SU-DHL-6 (cell line): ENCODE data around the gene CSF2RB.
"Not testable (repeated sequence)": the region's sequence is repeated elsewhere in the genome, so short reads cannot be mapped to it uniquely, and the experiment has no call there.

Experiments used
- H2AFZ ChIP-seq: fragments of 200-600 bp; sonication (generic); 2 replicates; pipeline ENCODE4 v1.6.1; 2014; ENCODE audit warnings: low read depth, mild to moderate bottlenecking, moderate library complexity, mixed read lengths, antibody characterized with exemption, low read length; ENCODE audit not compliant: severe bottlenecking
- H3F3A ChIP-seq: fragments of 200-600 bp; shearing (Covaris generic); 2 replicates; pipeline ENCODE4 v1.6.0; 2016; ENCODE audit warnings: antibody characterized with exemption, mild to moderate bottlenecking; ENCODE audit not compliant: insufficient read depth
- H3K27ac ChIP-seq: fragments of 200-600 bp; sonication (generic); 2 replicates; pipeline ENCODE4 v1.5.1; 2016; ENCODE audit warnings: low read depth, mild to moderate bottlenecking, low read length, moderate library complexity, mixed read lengths
- H3K27me3 ChIP-seq: fragments of 200-600 bp; sonication (generic), shearing (Covaris generic); 2 replicates; pipeline ENCODE4 v1.6.0; 2014; ENCODE audit warnings: mild to moderate bottlenecking, low read length
- H3K36me3 ChIP-seq: fragments of 200-600 bp; sonication (generic); 2 replicates; pipeline ENCODE4 v1.6.1; 2014; ENCODE audit warnings: mild to moderate bottlenecking, low read length, mixed read lengths
- H3K4me2 ChIP-seq: fragments of 300-600, 200-600 bp; shearing (Covaris generic), sonication (generic); 2 replicates; pipeline ENCODE4 v1.6.0; 2014; ENCODE audit warnings: low read length, low read depth, mild to moderate bottlenecking; ENCODE audit not compliant: poor library complexity, severe bottlenecking
- H3K4me3 ChIP-seq: fragments of 200-600 bp; sonication (generic); 2 replicates; pipeline ENCODE4 v1.5.1; 2014; ENCODE audit warnings: antibody characterized with exemption, low read length, mild to moderate bottlenecking, mixed read lengths; ENCODE audit not compliant: insufficient read depth, poor library complexity, severe bottlenecking
- H3K79me2 ChIP-seq: fragments of 200-600 bp; sonication (generic); 2 replicates; pipeline ENCODE4 v1.6.1; 2014; ENCODE audit warnings: mild to moderate bottlenecking, low read length, moderate library complexity; ENCODE audit not compliant: insufficient read depth
- H3K9ac ChIP-seq: fragments of 200-600 bp; sonication (generic); 2 replicates; pipeline ENCODE4 v1.7.0; 2014; ENCODE audit warnings: mild to moderate bottlenecking, low read length
- H3K9me2 ChIP-seq: fragments of 200-600 bp; sonication (generic); replicated peaks from 2 replicates; pipeline ENCODE4 v1.6.1; 2014; ENCODE audit warnings: low read length; ENCODE audit not compliant: insufficient read depth
- H3K9me3 ChIP-seq: fragments of 200-600 bp; sonication (generic); 2 replicates; pipeline ENCODE4 v1.6.1; 2014; ENCODE audit warnings: low read length, mixed read lengths; ENCODE audit not compliant: insufficient read depth
- H4K20me1 ChIP-seq: fragments of 200-600 bp; sonication (generic); 2 replicates; pipeline ENCODE4 v1.6.1; 2014; ENCODE audit warnings: low read depth, mild to moderate bottlenecking, antibody characterized with exemption, low read length, moderate library complexity, mixed read lengths
- CTCF ChIP-seq: fragments of 200-600 bp; sonication (generic); IDR thresholded peaks from one replicate; pipeline ENCODE4 v1.5.1; 2017; ENCODE audit warnings: antibody characterized with exemption, mild to moderate bottlenecking, low read length, moderate library complexity; ENCODE audit not compliant: insufficient read depth, poor library complexity, severe bottlenecking
- EZH2phosphoT487 ChIP-seq: fragments of 200-600 bp; sonication (generic), shearing (Covaris generic); conservative IDR thresholded peaks from 2 replicates; pipeline ENCODE4 v1.6.1; 2018; ENCODE audit warnings: mild to moderate bottlenecking, antibody characterized with exemption, low read length, moderate library complexity, mixed read lengths

CSF2RB gene

GRCh38 chr22:36986242-36986821 lies 72.9 kb downstream of the CSF2RB start:
- no peak overlapping the region for H2AFZ ChIP-seq
- TF ChIP-seq CTCF: peak; percentile 93
- TF ChIP-seq EZH2phosphoT487: no peak

GRCh38 chr22:36988075-36988832 lies 74.8 kb downstream of the CSF2RB start:
- Histone ChIP-seq H3K9me3 (no peaks in the 10 kb centered on the region), H3K9ac (no peak overlapping the region), H3K36me3 (no peaks in the 10 kb centered on the region), H3K4me3 (no peak overlapping the region), H3K27ac (no peak overlapping the region), H3K9me2 (no peaks in the 10 kb centered on the region), H3F3A (no peaks in the 10 kb centered on the region), H4K20me1 (no peaks in the 10 kb centered on the region), H3K79me2 (no peaks in the 10 kb centered on the region), H3K4me2 (no peak overlapping the region), H2AFZ (no peak overlapping the region), H3K27me3 (no peaks in the 10 kb centered on the region)
- TF ChIP-seq CTCF (no peak), EZH2phosphoT487 (no peak)

More at GRCh38 chr22:36986242-36986821, 72.9 kb downstream of the CSF2RB start:
- Histone ChIP-seq H3K79me2 (no peaks in the 10 kb centered on the region), H3K9me3 (no peaks in the 10 kb centered on the region), H3K9ac (no peak overlapping the region), H3K27ac (no peak overlapping the region), H4K20me1 (no peaks in the 10 kb centered on the region), H3K27me3 (no peaks in the 10 kb centered on the region), H3K4me2 (no peak overlapping the region), H3K4me3 (no peak overlapping the region), H3K36me3 (no peaks in the 10 kb centered on the region), H3K9me2 (no peaks in the 10 kb centered on the region), H3F3A (no peaks in the 10 kb centered on the region)

GRCh38 chr22:36989012-36989411 lies 75.6 kb downstream of the CSF2RB start:
- not testable (repeated sequence) for H3K4me3 ChIP-seq, H3K4me2 ChIP-seq, H4K20me1 ChIP-seq, H3F3A ChIP-seq, H3K79me2 ChIP-seq, H3K9me2 ChIP-seq, H3K27ac ChIP-seq, H3K27me3 ChIP-seq, H2AFZ ChIP-seq, H3K9ac ChIP-seq, H3K36me3 ChIP-seq, H3K9me3 ChIP-seq
